ENCODE results near the gene SCN4A.

Gene SCN4A

DNA sequence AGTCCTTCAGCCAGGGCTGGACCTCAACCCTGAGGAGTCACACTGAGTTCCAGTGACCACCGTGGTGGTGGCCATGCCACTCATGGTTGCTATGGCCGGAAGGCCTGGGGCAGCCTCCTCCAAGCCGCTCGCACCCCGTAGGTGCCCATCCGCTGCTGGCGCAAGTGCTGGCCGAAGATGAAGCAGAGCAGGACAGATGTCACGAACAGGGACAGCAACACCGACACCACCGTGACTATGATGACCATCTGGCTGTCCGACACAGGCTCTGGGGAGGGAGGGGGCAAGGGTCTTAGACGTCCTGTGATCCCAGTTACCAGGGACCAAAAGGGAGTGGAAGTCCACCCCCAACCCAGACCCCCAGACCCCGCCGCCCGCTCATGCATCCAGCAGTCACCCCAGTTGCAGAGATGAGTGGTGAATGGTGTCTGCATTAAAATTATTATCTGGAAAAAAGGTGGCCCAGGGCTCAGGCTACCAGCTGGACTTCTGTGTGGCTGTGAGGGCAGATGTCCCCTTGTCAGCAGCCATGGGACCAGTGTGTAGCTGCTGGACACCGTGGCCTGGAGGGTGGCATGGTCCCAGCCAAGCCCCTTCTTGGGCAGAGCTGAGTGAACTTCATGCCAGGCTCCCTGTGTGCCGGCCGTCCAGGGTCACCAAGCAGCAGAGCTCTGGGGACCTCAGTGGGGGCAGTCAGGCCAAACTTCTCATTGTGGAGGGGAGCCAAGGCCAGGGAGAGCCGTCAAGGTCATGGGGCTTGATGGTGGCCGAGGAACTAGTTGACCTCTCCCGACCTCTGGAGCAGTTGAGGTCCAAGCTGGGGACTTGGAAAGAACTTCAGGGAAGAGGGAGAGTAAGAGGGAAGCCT, 30.2 kb upstream of the SCN4A start:
- no peak for DNase-seq (ENCODE audit: low read depth)
- TF ChIP-seq MAX (IDR thresholded peaks at IDR 0.05; ENCODE audit: low read depth, low read length) (no peak), CTCF (IDR thresholded peaks at IDR 0.05; ENCODE audit: low read depth, low read length) (no peak), POLR2A (IDR thresholded peaks at IDR 0.05; ENCODE audit: extremely low read depth, insufficient read length) (no peak), MYC (IDR thresholded peaks at IDR 0.05; ENCODE audit: low read depth, low read length) (no peak)
- H3K4me3 ChIP-seq (ENCODE audit: low read depth, low read length): no peak overlapping the region

DNA sequence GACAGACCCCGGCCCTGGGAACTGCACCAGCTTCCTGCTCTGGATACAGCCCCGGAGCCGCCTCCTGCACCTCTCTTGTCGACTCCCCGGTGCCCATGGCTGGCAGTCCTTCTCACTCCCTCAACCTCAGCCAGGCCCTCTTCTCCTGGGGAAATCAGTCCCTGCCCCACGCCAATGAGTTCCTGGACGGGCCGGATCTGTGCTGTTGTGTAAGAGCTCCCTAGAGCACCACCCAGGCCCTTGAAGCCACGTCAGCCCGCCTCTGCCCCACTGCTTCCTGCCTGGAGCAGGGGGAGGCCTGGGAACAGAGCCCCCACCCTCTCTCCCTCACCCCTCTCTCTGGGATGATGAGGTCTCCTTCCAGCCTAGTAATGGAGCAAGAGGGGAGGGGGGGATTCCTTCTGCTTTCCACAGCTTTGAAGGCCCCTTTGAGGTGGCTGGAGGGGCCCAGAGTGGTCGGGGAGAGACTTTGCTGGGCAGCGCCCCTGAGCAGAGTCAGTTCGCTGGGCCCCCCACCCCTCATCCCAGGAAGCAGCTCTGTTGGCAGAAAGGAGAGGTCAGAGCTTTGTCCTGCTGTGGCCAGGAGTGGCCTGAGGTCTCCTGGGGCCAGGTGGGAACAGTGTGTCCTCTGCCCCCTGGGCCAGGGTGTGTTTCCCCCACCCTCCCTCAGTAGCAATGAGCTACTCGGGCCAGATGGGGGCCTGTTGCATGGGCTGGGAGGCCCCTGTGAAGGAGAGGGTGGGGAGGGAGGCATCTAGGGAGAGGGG, 29.2 kb upstream of the SCN4A start:
- no peak for TF ChIP-seq CTCF (IDR thresholded peaks at IDR 0.05; ENCODE audit: low read depth, low read length)
- TF ChIP-seq MYC (IDR thresholded peaks at IDR 0.05; ENCODE audit: low read depth, low read length): no peak
- no peak for TF ChIP-seq MAX (IDR thresholded peaks at IDR 0.05; ENCODE audit: low read depth, low read length)
- no peak for TF ChIP-seq POLR2A (IDR thresholded peaks at IDR 0.05; ENCODE audit: extremely low read depth, insufficient read length)
- H3K4me3 ChIP-seq (ENCODE audit: low read depth, low read length): no peak overlapping the region
- DNase-seq (ENCODE audit: low read depth): no peak

DNA sequence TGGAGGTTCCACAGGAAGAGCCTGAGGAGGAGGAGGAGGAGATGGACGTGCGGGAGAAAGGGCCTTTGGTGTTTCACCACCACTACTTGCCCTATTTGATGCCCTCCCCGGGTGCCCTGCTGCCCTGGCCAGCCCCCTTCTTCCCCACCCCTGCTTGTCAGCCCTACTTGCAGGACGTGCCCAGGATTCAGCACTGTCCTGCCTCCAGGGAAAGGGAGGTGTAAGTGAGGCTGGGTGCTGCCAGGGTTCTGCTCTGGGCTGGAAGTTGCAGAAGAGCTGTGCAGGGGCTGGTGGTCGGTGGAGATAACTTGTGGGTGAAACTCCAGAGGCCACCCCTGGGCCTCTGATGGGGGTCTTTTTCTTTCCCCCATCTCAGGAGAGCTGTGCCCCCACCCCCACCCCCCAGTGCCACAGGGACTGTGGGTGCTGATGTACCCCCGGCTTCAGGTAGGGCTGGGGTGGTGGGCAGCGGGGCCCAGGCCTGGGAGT, 28.4 kb upstream of the SCN4A start:
- TF ChIP-seq MAX (IDR thresholded peaks at IDR 0.05; ENCODE audit: low read depth, low read length) (no peak), CTCF (IDR thresholded peaks at IDR 0.05; ENCODE audit: low read depth, low read length) (no peak), POLR2A (IDR thresholded peaks at IDR 0.05; ENCODE audit: extremely low read depth, insufficient read length) (no peak), MYC (IDR thresholded peaks at IDR 0.05; ENCODE audit: low read depth, low read length) (no peak)
- DNase-seq (ENCODE audit: low read depth): no peak
- H3K4me3 ChIP-seq (ENCODE audit: low read depth, low read length): no peak overlapping the region

- no peak for TF ChIP-seq MAX (IDR thresholded peaks at IDR 0.05; ENCODE audit: low read depth, low read length)
- no peak for TF ChIP-seq POLR2A (IDR thresholded peaks at IDR 0.05; ENCODE audit: extremely low read depth, insufficient read length)
- no peak for TF ChIP-seq CTCF (IDR thresholded peaks at IDR 0.05; ENCODE audit: low read depth, low read length)
- no peak for TF ChIP-seq MYC (IDR thresholded peaks at IDR 0.05; ENCODE audit: low read depth, low read length)
- no peak overlapping the region for H3K4me3 ChIP-seq (ENCODE audit: low read depth, low read length)
- DNase-seq (ENCODE audit: low read depth): no peak
These were observed 27.2 kb upstream of the SCN4A start for GRCh38 chr17:63999680-64000531.

Measured in NB4 (cell line).